Epithelial cell of prostate (primary cell): ENCODE data around the gene CHRNE.
"Not testable (repeated sequence)": the region's sequence is repeated elsewhere in the genome, so short reads cannot be mapped to it uniquely, and the experiment has no call there.

ENCODE experiments used
- DNase-seq: peaks from one replicate; pipeline ENCODE4 v3.0.0-alpha.2; 2011; ENCODE audit warnings: low read depth, low spot score
- H3K27ac ChIP-seq: fragments of 450-650 bp; 2 replicates; pipeline ENCODE4 v1.5.1; 2017; ENCODE audit warnings: mild to moderate bottlenecking

The CHRNE gene

GRCh38 chr17:4913994-4914393 is 11.1 kb upstream of the CHRNE start:
- no peak for DNase-seq
- no peak overlapping the region for H3K27ac ChIP-seq

- peak overlapping the region; percentile 99 for H3K27ac ChIP-seq
- peak; percentile 84 for DNase-seq
Observed at GRCh38 chr17:4908711-4909496, 6.0 kb upstream of the CHRNE start.

- peak overlapping the region; percentile 99 for H3K27ac ChIP-seq
- peak; percentile 51 for DNase-seq
Observed at GRCh38 chr17:4908301-4908700, 5.4 kb upstream of the CHRNE start.

GRCh38 chr17:4906642-4907041 is 3.7 kb upstream of the CHRNE start:
- DNase-seq, H3K27ac ChIP-seq: not testable (repeated sequence)

GRCh38 chr17:4902540-4902939 is 358 bp downstream of the CHRNE start:
- no peak for DNase-seq
- H3K27ac ChIP-seq = peak overlapping the region; percentile 35

GRCh38 chr17:4901648-4902344 is 1.1 kb downstream of the CHRNE start:
- no peak overlapping the region for H3K27ac ChIP-seq
- no peak for DNase-seq

DNA sequence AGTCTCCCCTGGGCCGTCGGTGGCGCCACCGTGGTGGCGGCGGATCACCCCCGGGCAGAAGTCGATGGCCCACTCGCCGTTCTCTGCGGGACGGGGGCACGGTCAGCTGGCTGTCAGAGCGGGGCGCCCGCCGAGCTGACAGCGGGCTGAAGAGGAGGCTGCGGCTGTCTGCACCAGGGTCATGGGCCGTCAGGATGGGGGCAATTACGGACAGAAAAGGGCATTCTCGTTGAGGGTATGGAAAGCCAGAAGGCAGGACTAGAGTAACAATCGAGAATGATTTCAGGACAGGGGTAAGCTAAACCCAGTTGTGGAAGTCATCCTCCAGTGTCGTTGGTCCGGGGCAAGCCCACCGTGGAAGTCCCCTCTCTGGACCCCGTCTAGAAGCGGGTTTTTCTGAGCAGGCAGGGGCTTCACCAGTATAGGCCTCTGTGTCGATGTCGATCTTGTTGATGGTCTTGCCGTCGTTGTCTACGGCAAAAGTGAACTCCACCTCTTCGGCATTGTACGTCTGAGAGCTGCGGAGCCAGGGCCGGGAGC is 1.7 kb downstream of the CHRNE start:
- no peak for DNase-seq
- H3K27ac ChIP-seq = no peak overlapping the region

- no peak overlapping the region for H3K27ac ChIP-seq
- no peak for DNase-seq
Observed at GRCh38 chr17:4900231-4901107, 2.4 kb downstream of the CHRNE start.

DNA sequence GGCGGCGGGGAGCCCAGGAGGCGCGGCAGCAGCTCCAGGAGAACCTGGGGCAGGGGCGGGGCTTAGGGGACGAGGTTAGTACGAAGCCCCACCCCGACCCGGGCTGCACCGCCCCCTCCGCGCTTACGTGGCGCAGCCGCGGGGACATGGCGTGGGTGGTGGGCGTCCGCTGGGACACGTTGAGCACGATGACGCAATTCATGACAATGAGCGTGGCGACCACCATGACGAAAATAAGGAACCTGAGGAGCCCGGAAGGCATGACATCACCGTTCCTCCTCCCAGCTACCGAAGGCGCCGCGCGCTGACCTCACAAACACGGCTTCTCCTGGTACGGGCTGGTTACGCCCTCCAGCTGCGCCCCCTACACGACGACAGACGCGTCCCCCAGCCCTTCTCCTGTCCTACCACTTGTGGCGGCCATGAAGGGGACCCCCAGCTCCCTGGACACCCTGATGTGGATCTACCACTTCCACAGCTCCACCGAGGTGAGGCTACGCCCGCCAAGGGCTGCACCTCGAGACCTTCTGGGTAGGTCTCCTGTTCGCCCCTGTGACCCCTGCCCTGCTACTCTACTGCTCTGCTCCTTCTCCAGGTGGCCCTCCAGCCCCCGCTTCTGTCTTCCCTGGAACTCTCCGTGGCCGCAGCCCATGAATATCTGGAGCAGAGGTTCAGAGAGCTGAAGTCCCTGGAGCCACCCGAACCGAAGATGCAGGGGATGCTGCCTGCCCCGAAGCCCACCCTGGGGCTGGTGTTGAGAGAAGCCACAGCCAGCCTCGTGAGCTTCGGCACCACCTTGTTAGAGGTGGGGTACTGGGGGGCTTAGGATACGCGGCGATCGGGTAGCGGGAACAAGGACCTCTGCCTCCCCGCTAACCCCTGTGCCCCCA is 3.3 kb downstream of the CHRNE start, which contains the start of gene C17orf107:
TSS of gene C17orf107 (plus strand) at position 196 of the 890 bp plus-strand sequence. CDS start at position 423, 227 bp downstream.
- DNase-seq = no peak
- no peak within 1 kb of the TSS for H3K27ac ChIP-seq

- no peak overlapping the region for H3K27ac ChIP-seq
- no peak for DNase-seq
Observed at GRCh38 chr17:4898927-4899326, 4.0 kb downstream of the CHRNE start.

DNA sequence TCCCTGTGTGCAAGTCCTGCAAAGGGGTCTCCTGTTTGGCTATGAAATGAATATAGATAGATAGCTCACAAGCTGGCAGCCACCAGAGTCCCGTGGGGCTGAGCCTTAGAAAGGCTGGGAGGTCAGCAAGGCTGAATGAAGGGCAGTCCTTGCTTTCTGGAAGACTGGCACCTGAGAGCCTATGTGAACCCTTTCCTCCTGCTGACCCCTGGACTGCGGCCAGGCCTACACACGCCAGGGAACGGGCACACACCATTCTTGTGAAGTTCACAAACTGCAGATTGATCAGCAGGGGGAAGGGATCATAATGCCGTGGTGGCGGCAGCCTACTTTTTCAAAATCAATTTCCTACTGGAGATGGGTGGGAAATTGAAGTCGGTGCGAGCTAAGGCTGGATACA is 4.5 kb downstream of the CHRNE start:
- H3K27ac ChIP-seq = no peak overlapping the region
- no peak for DNase-seq

- H3K27ac ChIP-seq = no peak overlapping the region
- DNase-seq = no peak
Observed at GRCh38 chr17:4897785-4898184, 5.1 kb downstream of the CHRNE start.

GRCh38 chr17:4897198-4897687 is 5.7 kb downstream of the CHRNE start:
- no peak for DNase-seq
- no peak overlapping the region for H3K27ac ChIP-seq

- no peak for DNase-seq
- H3K27ac ChIP-seq = no peak overlapping the region
Observed at GRCh38 chr17:4896332-4897197, 6.3 kb downstream of the CHRNE start.

DNA sequence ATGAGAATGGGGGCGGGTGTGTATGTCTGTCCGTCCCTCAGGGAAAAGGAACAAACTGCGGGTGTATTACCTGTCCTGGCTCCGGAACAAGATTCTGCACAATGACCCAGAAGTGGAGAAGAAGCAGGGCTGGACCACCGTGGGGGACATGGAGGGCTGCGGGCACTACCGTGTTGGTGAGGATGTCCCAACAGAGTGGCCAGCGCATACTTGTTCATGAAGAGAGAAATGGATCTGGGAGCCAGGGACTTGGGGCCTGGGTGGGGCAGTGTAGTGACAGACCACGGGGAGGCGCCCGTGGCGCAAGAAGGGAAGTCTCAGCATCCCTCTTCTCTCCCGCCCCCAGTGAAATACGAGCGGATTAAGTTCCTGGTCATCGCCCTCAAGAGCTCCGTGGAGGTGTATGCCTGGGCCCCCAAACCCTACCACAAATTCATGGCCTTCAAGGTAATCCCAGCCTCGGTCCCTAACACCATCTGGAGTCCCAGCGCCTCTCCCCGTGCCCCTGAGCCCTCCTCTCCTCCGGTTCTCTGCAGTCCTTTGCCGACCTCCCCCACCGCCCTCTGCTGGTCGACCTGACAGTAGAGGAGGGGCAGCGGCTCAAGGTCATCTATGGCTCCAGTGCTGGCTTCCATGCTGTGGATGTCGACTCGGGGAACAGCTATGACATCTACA is 7.1 kb downstream of the CHRNE start:
- DNase-seq = no peak
- no peak overlapping the region for H3K27ac ChIP-seq

DNA sequence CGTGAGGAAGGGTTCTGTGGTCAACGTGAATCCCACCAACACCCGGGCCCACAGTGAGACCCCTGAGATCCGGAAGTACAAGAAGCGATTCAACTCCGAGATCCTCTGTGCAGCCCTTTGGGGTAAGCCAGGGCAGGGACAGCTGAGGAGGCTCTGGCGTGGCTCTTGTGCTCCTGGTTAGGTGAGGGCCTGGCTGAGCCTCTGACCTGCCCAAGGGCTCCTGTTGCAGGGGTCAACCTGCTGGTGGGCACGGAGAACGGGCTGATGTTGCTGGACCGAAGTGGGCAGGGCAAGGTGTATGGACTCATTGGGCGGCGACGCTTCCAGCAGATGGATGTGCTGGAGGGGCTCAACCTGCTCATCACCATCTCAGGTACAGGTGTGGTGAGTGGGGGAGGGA is 7.8 kb downstream of the CHRNE start:
- no peak for DNase-seq
- H3K27ac ChIP-seq = no peak overlapping the region

GRCh38 chr17:4893721-4894560 is 9.0 kb downstream of the CHRNE start:
- no peak for DNase-seq
- H3K27ac ChIP-seq = no peak overlapping the region
